ENCODE data around the gene CTSC.

DNA sequence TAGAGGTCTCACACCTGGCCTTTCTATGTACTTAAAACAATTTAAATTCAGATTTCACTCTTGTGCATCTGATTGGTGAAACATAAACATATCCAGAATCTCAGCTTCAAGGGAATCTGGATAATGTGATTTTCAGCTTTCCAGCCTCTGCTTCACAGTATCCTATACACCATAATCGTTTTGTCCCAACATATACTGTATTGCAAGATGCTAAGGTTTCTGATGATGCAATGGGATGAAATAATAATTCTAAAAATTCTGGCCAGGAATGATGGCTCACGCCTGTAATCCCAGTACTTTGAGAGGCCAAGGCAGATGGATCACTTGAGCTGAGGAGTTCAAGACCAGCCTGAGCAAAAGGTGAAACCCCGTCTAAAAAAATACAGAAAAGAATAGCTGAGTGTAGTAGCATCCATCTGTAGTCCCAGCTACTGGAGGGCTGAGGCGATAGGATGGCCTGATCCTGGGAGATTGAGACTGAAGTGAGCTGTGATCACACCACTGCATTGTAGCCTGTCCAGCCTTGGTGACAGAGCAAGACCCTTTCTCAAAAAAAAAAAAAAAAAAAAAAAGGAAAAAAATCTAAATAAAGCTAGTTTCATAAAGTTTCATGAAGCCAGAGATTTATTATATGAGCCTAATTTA lies 41.0 kb upstream of the CTSC start:
- TF ChIP-seq CTCF (IDR thresholded peaks at IDR 0.05 in 2 of 3, conservative IDR thresholded peaks at IDR 0.05 in 1 of 3; ENCODE audit: borderline replicate concordance in 1 of 3, insufficient read depth in 1 of 3, low read depth in 2 of 3, low read length in 2 of 3) (no peak), REST (IDR thresholded peaks at IDR 0.05; ENCODE audit: low read depth) (no peak), JUND (IDR thresholded peaks at IDR 0.05) (no peak), POLR2A (IDR thresholded peaks at IDR 0.05; ENCODE audit: borderline replicate concordance, extremely low read depth, insufficient read depth, insufficient read length) (no peak), EZH2 (IDR thresholded peaks at IDR 0.05) (no peak), POLR2AphosphoS5 (IDR thresholded peaks at IDR 0.05; ENCODE audit: low read depth, low read length) (no peak), SRF (IDR thresholded peaks at IDR 0.05; ENCODE audit: low read depth) (no peak), CBX3 (IDR thresholded peaks at IDR 0.05; ENCODE audit: low read depth) (no peak)
- TF ChIP-seq, protein P1, sequence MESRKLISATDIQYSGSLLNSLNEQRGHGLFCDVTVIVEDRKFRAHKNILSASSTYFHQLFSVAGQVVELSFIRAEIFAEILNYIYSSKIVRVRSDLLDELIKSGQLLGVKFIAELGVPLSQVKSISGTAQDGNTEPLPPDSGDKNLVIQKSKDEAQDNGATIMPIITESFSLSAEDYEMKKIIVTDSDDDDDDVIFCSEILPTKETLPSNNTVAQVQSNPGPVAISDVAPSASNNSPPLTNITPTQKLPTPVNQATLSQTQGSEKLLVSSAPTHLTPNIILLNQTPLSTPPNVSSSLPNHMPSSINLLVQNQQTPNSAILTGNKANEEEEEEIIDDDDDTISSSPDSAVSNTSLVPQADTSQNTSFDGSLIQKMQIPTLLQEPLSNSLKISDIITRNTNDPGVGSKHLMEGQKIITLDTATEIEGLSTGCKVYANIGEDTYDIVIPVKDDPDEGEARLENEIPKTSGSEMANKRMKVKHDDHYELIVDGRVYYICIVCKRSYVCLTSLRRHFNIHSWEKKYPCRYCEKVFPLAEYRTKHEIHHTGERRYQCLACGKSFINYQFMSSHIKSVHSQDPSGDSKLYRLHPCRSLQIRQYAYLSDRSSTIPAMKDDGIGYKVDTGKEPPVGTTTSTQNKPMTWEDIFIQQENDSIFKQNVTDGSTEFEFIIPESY (IDR thresholded peaks at IDR 0.05; ENCODE audit: extremely low read depth, insufficient replicate concordance, low read length): no peak

Measured in HCT116 (cell line).